CD14-positive monocyte (primary cell): Measurements from ENCODE around the gene PLCB1. TPM values are rescaled to one million over a fixed set of nuclear protein-coding genes. Genes with fewer than 3 reads are reported as not detected.

Experiments used
- DNase-seq, 3 donors: peaks; one replicate each; pipeline ENCODE4 v3.0.0-alpha.2; 2011 to 2022
- H2AFZ ChIP-seq: 2 replicates; pipeline ENCODE4 v1.6.0; 2012; ENCODE audit warnings: mild to moderate bottlenecking, low read depth, low read length, inconsistent platforms; ENCODE audit not compliant: insufficient read depth, poor library complexity, severe bottlenecking
- H3K27ac ChIP-seq, 2 donors: 1 replicate in 1 of 2; 2 replicates in 1 of 2; pipeline ENCODE4 v1.5.1; 2012 to 2013; ENCODE audit warnings: low read length in 2 of 2, control low read depth in 1 of 2, inconsistent platforms in 1 of 2, low read depth in 1 of 2, mild to moderate bottlenecking in 1 of 2
- H3K27me3 ChIP-seq, 2 donors: one replicate each; pipeline versions ENCODE4 v1.6.0 to v1.6.1; 2011 to 2013; ENCODE audit warnings: low read length in 2 of 2; ENCODE audit not compliant: control insufficient read depth in 2 of 2, insufficient read depth in 2 of 2
- H3K36me3 ChIP-seq, 2 donors: replicated peaks in 1 of 2; 1 replicate in 1 of 2; 2 replicates in 1 of 2; pipeline versions ENCODE4 v1.5.1 to v1.6.1; 2012 to 2013; ENCODE audit warnings: low read length in 2 of 2, control low read depth in 1 of 2, inconsistent platforms in 1 of 2, mild to moderate bottlenecking in 1 of 2; ENCODE audit not compliant: insufficient read depth in 2 of 2, control insufficient read depth in 1 of 2
- H3K4me1 ChIP-seq, 2 donors: 1 replicate in 1 of 2; 2 replicates in 1 of 2; pipeline versions ENCODE4 v1.5.1 to v1.6.1; 2012 to 2013; ENCODE audit warnings: low read length in 2 of 2, control low read depth in 1 of 2, inconsistent platforms in 1 of 2, mild to moderate bottlenecking in 1 of 2, moderate library complexity in 1 of 2; ENCODE audit not compliant: insufficient read depth in 2 of 2, control insufficient read depth in 1 of 2
- H3K4me2 ChIP-seq: replicated peaks from 2 replicates; pipeline ENCODE3; 2012; ENCODE audit warnings: low read length, moderate library complexity, mild to moderate bottlenecking; ENCODE audit not compliant: poor library complexity, severe bottlenecking; ENCODE audit errors: extremely low read depth
- H3K4me3 ChIP-seq, 3 experiments: fragments of 200-600 bp in 1 of 3; sonication (generic) in 1 of 3; replicated peaks in 1 of 3; 1 replicate in 2 of 3; 2 replicates in 1 of 3; pipeline ENCODE4 v1.5.1; 2011 to 2013; ENCODE audit warnings: low read length in 3 of 3, mild to moderate bottlenecking in 3 of 3, control low read depth in 2 of 3, low read depth in 2 of 3, inconsistent platforms in 1 of 3, moderate library complexity in 1 of 3
- H3K79me2 ChIP-seq: 2 replicates; pipeline ENCODE4 v1.6.0; 2012; ENCODE audit warnings: mild to moderate bottlenecking, control low read depth, inconsistent platforms, low read length, moderate library complexity; ENCODE audit not compliant: insufficient read depth
- H3K9ac ChIP-seq: 2 replicates; pipeline ENCODE4 v1.6.0; 2017; ENCODE audit warnings: low read length, mild to moderate bottlenecking; ENCODE audit not compliant: insufficient read depth, poor library complexity, severe bottlenecking
- H3K9me3 ChIP-seq, 2 donors: replicated peaks in 1 of 2; 1 replicate in 1 of 2; 2 replicates in 1 of 2; pipeline versions ENCODE4 v1.5.1 to v1.6.1; 2012 to 2013; ENCODE audit warnings: low read length in 2 of 2, control low read depth in 1 of 2; ENCODE audit not compliant: control insufficient read depth in 1 of 2, insufficient read depth in 1 of 2
- H4K20me1 ChIP-seq: 2 replicates; pipeline ENCODE4 v1.6.0; 2012; ENCODE audit warnings: mild to moderate bottlenecking, low read length, control low read depth, moderate library complexity; ENCODE audit not compliant: insufficient read depth
- H3K27ac Mint-ChIP-seq, 7 donors: one replicate each; pipeline ENCODE4 v1.8.0; 2020; ENCODE audit warnings: mild to moderate bottlenecking in 7 of 7, mixed read lengths in 7 of 7, moderate library complexity in 6 of 7, inconsistent platforms in 2 of 7
- H3K27me3 Mint-ChIP-seq, 3 donors: one replicate each; pipeline ENCODE4 v1.8.0; 2021 to 2022; ENCODE audit warnings: low read depth in 3 of 3, mild to moderate bottlenecking in 3 of 3, mixed read lengths in 3 of 3, moderate library complexity in 3 of 3, inconsistent platforms in 1 of 3
- H3K36me3 Mint-ChIP-seq, 2 donors: one replicate each; pipeline ENCODE4 v1.8.0; 2020; ENCODE audit warnings: mixed read lengths in 2 of 2, inconsistent platforms in 1 of 2, mild to moderate bottlenecking in 1 of 2
- H3K4me1 Mint-ChIP-seq: one replicate; pipeline ENCODE4 v1.8.0; 2020; ENCODE audit warnings: mild to moderate bottlenecking, mixed read lengths
- H3K4me3 Mint-ChIP-seq, 2 donors: one replicate each; pipeline ENCODE4 v1.8.0; 2020; ENCODE audit warnings: mild to moderate bottlenecking in 2 of 2, mixed read lengths in 2 of 2, moderate library complexity in 1 of 2
- H3K9me3 Mint-ChIP-seq, 7 donors: one replicate each; pipeline ENCODE4 v1.8.0; 2020 to 2022; ENCODE audit warnings: mixed read lengths in 7 of 7, mild to moderate bottlenecking in 6 of 7, moderate library complexity in 6 of 7, inconsistent platforms in 2 of 7
- WGBS: methylation state at CpG from one replicate; pipeline ENCODE4 v1.1.5; 2013; ENCODE audit warnings: missing lambda C conversion rate; ENCODE audit not compliant: insufficient coverage; 5-methylcytosine and 5-hydroxymethylcytosine counted together
- intact Hi-C, 2 donors: fragments of 100-400 bp; cut with micrococcal nuclease; formaldehyde crosslinking; loops; one replicate each; pipeline versions ENCODE4 v1.15.0 to v1.15.1; 2023
- polyA plus RNA-seq, 3 donors: library from polyadenylated mRNA; depleted of rRNA in 1 of 3; unstranded in 2 of 3; stranded (reverse) in 1 of 3; fragments of 300-500 nt in 2 of 3; fragments of >200 nt in 1 of 3; fragmentation: Illumina TruSeq in 2 of 3; gene quantifications; 1 replicate in 2 of 3; 2 replicates in 1 of 3; pipeline ENCODE4 v1.2.3, GENCODE V29; 2012 to 2021
- TF ChIP-seq, protein P1 (sequence below): fragments of 200-600 bp; IDR thresholded peaks from one replicate; pipeline ENCODE4 v1.8.0; 2022; ENCODE audit warnings: antibody characterized with exemption, mild to moderate bottlenecking

PLCB1 gene
- polyA plus RNA-seq, 3 donors: 8.6 to 16.4 (median 13.2) TPM

DNA sequence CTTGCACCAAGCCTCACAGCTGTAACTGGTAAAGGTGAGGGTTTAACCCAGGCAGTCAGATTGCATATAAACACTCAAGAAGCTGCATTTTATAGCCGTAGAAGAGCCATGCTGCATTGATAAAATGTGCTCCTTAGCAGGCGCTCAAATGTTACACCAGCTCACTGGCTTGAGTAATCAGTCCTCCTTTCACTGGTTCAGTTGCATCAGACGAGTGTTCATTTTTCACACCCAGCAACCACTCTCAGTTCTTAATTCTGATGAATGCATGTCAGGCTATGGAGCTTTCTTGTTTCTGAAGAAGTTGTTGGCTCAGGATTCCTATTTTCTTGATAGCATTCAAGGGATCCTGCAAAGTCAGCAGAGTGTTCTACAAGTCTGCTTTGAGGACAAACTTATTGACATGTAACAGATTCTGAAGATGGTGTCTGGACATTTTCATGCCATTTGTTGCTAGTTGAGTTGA, 198.3 kb downstream of the PLCB1 start:
- H3K4me1 Mint-ChIP-seq: peaks cover 32% of the 10 kb centered on the region
- Histone ChIP-seq H3K4me1 (peaks cover 22 to 31% of the 10 kb centered on the region in 2 donors), H4K20me1 (no peaks in the 10 kb centered on the region), H3K4me2 (peak overlapping the region; percentile 23), H3K36me3 (no peaks in the 10 kb centered on the region), H2AFZ (no peak overlapping the region), H3K4me3 (no peak overlapping the region), H3K9me3 (no peaks in the 10 kb centered on the region), H3K79me2 (no peaks in the 10 kb centered on the region), H3K9ac (no peak overlapping the region), H3K27me3 (no peaks in the 10 kb centered on the region), H3K27ac (peak overlapping the region in 1 of 2 donors; percentile 39)
- TF ChIP-seq, protein P1, sequence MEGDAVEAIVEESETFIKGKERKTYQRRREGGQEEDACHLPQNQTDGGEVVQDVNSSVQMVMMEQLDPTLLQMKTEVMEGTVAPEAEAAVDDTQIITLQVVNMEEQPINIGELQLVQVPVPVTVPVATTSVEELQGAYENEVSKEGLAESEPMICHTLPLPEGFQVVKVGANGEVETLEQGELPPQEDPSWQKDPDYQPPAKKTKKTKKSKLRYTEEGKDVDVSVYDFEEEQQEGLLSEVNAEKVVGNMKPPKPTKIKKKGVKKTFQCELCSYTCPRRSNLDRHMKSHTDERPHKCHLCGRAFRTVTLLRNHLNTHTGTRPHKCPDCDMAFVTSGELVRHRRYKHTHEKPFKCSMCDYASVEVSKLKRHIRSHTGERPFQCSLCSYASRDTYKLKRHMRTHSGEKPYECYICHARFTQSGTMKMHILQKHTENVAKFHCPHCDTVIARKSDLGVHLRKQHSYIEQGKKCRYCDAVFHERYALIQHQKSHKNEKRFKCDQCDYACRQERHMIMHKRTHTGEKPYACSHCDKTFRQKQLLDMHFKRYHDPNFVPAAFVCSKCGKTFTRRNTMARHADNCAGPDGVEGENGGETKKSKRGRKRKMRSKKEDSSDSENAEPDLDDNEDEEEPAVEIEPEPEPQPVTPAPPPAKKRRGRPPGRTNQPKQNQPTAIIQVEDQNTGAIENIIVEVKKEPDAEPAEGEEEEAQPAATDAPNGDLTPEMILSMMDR: no peak
- no peak overlapping the region for H3K4me3 Mint-ChIP-seq
- WGBS: 0% methylated on average over 2 of the region's 3 CpGs
- no peaks in the 10 kb centered on the region for H3K27me3 Mint-ChIP-seq
- peaks cover 4 to 6% of the 10 kb centered on the region in 2 donors for H3K36me3 Mint-ChIP-seq
- peak; percentile 26 to 46 (median 35) for DNase-seq
- peaks cover 0 to 1% (median 0%) of the 10 kb centered on the region in 7 donors for H3K9me3 Mint-ChIP-seq
- intact Hi-C loops: no loop called here
- no peak overlapping the region for H3K27ac Mint-ChIP-seq

DNA sequence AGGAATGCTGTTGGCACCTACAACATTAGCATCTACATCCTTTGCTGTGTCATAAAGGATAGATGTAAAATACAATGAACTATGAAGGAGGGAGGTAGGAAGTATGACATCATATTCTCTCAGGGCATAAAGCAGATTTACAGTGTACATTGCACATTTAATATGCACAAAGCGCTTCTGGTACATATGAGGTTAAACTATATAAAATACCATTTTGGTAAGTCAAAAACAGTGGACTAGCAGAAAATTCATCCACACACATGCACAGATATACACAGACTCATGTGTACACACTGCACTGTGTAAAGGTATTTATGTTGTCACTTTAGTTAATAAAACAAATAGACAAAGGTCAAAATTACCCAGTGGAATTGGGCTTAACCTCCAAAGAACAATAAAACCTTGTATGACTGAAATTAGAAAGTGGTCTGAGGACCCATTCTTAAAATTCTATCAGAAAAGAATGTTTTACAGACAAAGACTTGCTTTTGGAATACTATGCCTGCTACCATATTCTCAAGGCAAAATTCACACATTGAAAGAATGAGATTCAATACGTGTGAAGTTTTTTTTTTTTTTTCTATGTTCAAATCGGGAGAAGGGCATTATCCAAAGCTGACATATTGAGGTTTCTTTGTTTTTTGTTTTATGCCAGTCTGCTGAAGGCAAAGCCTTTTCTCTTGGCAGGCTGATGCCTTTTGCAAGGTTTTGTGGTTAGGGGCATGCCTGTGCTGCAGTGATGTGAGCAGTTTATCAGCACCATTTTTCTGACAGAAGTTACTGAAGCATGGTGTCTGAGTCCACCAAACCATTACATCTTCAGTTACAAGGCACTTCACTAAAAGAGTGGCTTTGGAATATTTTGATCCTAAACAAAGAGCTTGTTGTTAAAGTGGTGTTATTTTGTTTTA, 199.0 kb downstream of the PLCB1 start:
- Mint-ChIP-seq H3K27me3 (no peaks in the 10 kb centered on the region), H3K9me3 (peaks cover 0 to 1% (median 0%) of the 10 kb centered on the region in 7 donors), H3K4me3 (no peak overlapping the region), H3K4me1 (peaks cover 32% of the 10 kb centered on the region), H3K27ac (no peak overlapping the region), H3K36me3 (peaks cover 4 to 6% of the 10 kb centered on the region in 2 donors)
- DNase-seq: no peak
- H4K20me1 ChIP-seq: no peaks in the 10 kb centered on the region
- H3K9ac ChIP-seq: no peak overlapping the region
- no peaks in the 10 kb centered on the region for H3K27me3 ChIP-seq
- no peaks in the 10 kb centered on the region for H3K79me2 ChIP-seq
- H3K4me3 ChIP-seq: no peak overlapping the region
- peaks cover 22 to 31% of the 10 kb centered on the region in 2 donors for H3K4me1 ChIP-seq
- 0% methylated on average over 1 of the region's 3 CpGs for WGBS
- intact Hi-C loops: no loop called here
- no peak overlapping the region for H2AFZ ChIP-seq
- peak overlapping the region in 1 of 2 donors; percentile 39 for H3K27ac ChIP-seq
- H3K9me3 ChIP-seq: no peaks in the 10 kb centered on the region
- TF ChIP-seq, protein P1: no peak
- H3K36me3 ChIP-seq: no peaks in the 10 kb centered on the region
- no peak overlapping the region for H3K4me2 ChIP-seq
